GM21576 (cell line): ENCODE results near the gene KCTD10.

Source experiments
- ATAC-seq: cut with Tn5 transposase; IDR thresholded peaks from one replicate; pipeline ENCODE4 v1.9.1; 2021; ENCODE audit warnings: mild to moderate bottlenecking, moderate library complexity; ENCODE audit not compliant: unreplicated experiment

KCTD10 gene

DNA sequence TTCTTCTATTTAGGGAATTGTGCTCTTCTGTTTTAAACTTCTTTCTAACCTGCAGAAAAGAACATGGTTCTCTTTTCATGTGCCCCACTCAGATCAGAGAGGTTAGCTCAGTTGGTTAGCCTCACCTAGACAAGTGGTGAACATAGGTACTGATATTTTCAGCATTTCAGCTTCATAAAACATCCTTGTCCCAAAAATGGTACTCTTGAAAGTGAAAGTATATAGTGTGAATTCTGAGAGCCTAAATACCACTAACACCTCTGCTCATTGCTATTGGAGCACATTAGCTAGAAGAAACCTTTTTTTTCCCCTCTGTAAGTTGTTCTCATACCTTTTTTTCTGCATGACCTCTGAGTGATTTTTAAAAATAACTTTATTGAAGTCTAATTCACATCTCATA, 17.9 kb upstream of the KCTD10 start:
- ATAC-seq: no peak

DNA sequence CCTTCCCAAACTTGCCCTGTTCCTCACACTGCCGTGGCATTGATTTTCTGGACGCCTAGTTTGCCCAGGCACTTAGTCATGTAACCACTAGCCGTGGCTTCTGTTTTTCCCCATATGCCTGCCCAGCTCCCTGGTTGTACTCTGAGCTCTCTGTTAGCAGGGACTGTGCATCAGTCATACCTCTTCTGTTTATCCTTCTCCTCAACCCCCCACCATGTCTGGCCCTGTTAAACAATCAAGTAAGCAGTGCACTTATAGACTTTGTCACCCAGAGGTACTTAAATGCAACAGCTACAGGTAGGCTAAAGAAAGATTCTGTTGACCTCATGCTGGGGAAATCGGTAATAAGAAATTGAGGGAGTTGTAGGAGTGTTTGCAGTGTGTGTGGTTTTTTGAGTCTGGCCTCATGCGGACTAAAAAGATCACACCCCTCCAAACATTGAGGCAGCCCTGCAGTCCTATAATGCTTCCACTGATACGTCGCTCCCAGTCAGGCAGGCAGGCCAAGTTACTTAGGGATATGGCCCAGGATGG, 17.3 kb upstream of the KCTD10 start:
- ATAC-seq: no peak

DNA sequence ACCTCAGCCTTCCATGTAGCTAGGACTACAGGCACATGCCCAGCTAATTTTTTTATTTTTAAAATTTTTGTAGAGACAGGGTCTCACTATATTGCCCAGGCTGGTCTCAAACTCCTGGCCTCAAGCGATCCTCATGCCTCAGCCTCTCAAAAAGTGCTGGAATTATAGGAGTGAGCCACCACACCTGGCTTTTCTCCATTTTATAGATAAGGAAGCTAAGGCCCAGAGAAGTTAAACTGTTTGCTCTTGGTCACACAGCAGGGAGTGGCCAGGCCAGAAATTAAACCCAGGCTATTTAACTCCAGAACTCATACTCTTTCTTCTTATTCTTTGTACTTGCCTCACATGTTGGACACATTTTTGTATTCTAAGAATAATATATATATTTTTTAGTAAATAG, 16.8 kb upstream of the KCTD10 start:
- ATAC-seq: no peak

DNA sequence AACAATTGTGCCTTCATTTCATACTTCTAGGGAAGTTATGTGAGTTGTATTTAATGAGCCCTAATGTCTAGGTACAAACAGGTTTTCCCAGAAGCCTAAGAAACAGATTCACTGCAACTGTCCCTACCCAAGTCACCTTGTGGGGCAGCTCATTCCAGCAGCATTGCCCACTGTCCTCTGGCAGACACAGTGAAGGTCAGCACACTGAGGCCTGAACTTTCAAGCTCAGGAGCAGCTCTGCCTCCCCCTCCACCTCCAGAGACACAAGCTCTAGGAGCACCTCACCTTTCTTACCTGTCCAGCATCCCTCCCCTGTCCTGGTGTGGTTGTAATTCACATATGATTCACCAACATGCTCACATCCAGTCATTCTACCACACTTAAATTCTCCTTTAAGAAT, 16.0 kb upstream of the KCTD10 start:
- ATAC-seq: no peak

DNA sequence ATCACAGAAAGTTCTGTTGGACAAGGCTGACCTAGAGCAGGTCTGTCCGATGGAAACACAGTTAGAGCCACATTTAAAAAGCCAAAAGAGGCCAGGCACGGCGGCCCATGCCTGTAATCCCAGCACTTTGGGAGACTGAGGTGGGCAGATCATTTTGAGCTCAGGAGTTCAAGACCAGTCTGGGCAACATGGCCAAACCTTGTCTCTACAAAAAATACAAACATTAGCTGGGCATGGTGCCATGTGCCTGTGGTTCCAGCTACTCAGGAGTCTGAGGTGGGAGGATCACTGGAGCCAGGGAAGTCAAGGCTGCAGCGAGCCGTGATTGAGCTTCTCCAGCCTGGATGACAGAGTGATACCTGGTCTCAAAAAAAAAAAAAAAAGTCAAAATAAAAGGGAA, 15.3 kb upstream of the KCTD10 start:
- no peak for ATAC-seq

DNA sequence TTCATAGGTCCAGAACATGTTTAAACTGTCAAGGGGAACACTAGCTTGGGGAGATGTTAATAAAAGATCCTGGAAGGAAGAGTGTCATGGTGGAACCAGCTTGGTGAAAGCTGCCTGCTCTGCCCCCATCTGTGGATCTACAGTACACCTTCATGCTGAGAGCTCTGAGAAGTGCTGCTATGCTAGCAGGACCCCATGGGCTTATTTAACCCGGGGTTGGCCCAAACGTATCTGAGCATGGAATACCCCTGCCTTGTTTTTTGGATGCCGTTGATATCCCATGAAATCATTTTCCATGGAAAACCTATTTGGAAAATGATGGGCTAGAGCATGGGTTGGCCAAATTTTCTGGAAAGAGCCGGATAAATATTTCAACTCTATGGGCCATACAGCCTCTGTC, 14.6 kb upstream of the KCTD10 start:
- ATAC-seq: no peak

DNA sequence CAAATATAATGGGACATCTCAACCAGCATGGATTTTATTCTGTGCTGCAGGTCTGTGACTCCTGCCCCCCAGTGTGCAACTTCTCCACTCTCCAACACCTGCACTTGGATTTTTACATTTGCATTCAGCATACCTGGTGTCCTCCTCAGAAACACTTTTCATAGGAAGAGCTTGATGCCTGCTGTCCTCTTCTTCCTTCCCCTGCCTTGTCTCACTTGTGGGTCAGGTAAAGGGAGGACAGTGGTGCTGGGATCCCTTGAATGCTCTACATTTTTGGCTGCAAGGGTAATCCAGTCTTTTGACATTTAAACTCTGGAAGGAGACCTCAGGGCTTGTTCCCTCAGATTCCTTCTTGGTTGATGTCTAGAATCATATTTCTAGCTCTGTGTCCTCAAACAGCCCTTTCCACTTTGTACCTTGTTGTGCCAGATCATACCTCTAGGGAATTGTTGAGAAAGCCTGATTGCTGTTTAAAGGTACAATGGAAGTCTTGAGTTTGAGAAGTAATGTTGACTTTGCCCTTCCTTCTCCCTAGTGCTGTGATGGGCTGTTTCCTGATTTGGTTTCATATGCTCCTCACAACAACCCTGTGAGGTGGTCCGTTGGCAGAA, 13.0 kb upstream of the KCTD10 start:
- no peak for ATAC-seq

DNA sequence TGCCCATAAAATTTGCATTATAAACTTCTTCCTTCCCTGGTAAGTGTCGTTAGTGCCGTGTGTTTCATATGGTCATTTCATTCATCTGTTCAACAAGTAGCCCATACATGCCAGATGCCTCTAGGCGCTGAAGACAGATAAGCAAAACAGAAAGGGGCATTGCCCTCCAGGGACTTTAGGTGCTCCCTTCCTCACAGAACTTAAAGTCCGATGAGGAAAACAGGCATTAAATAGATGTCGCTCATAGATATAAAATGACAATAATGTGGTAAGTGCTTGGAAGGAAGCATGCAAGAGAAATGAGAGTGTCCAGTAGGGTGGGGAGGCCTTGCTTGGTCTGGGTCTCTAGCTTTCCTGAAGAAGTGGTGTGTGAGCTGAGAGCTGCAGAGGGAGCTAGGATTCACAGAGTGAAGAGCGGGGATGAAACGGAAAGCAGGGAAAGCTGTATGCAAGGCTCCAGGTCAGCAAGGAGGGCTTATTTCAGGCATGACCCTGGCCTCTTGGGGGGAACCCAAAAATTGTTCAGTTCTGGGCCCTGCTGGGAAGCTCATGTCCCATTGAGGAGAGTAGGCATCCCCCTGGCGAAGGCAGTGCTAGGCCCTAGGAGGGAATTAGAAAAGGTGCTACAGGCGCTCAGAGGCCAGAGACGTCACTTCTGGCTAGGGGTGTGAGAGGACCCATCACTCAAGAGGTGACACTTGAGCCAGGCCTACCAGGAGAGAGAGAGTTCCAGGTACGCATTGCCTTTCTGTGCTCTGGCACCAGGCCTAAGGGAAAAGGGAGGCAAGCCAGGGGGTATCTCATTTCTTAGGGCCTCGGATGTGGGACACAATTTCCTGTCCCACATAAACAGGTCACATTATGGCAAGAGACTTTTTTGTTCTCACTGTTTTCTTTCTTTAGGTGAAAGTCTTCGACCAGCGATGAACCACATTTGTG, 12.2 kb upstream of the KCTD10 start:
- ATAC-seq: no peak

DNA sequence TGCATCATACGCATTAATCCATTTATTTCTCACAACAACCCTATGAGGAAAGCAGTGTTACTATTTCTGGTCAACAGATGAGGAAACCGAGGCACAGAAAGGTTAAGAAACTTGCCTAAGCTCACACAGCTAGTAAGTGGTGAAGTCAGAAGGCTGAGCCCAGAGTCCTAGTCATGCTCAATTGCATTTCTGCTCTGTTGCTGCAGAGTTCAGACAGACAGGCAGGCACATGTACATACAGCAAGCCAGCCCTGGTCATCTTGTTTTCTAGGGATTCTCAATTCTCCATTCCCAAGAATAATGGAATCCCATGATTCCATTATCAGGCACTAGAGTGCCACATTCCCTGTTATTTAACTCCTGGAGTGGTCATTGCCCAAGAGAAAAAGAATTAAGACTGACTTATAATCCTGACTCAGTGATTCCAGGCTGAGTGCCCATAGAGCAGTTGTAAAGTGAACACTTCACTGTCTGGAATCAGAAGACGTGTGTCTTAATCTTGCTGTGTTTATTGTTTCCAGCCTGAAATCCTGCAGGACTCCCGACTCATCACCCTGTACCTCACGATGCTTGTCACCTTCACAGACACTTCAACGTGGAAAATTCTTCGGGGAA, 11.1 kb upstream of the KCTD10 start:
- no peak for ATAC-seq

DNA sequence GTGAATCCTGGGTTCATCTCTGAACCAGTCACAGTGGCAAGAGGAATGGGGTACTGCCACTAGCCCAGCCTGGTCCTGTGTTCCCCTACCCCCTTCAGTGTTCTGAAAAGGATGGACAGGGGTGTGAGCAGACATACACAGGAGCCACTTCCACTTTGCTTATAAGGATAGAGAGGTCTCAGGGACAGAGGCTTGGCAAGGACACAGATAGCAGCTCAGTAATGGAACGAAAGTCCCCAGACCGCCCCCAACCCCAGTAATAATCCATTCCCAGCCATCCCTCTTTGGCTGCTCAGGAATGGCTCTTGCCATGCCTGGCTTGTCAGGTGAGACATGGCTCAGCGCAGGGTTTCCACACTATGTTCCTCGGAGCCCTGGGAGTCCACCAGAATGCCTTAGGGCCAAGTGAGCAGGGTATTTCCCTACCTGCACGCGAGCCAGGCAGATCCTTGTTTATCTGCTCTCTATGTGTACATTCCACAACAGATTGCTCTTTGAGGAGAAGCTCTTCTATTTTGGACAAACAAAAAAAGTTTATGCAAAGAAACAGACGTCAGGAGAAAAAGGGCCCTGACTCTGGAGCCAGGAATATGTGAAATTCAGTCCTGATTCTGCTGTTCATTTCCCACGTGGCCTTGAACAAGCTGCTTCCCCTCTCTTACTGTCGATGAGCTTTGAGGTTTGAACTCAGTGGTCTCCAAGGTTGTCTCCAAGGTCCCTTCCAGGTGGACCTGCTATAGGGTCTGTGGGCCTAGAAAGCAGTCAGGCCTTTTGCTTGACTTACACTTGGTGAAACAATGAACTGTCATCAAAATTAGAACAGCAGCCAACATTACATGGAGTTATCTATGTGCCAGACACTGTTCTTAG, 10.3 kb upstream of the KCTD10 start:
- ATAC-seq: no peak

DNA sequence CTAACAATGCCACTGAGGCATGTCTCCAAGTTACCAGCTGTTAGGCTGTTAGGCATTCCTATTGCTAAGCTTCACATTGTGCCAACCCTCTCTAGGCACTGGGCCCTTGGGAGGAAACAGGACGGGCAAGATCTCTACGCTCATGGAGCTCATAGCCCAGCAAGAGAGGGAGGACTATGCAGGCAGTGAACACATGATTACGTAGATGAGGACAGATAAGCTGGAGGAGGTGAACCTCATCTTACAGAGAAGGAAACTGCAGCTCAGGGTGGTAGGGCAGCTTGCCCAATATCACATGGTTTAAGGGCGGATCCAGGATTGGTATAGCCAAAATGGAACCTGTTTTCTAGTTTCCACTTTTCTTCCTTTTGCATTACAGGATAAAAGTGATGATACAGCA, 8.1 kb upstream of the KCTD10 start:
- ATAC-seq: no peak

DNA sequence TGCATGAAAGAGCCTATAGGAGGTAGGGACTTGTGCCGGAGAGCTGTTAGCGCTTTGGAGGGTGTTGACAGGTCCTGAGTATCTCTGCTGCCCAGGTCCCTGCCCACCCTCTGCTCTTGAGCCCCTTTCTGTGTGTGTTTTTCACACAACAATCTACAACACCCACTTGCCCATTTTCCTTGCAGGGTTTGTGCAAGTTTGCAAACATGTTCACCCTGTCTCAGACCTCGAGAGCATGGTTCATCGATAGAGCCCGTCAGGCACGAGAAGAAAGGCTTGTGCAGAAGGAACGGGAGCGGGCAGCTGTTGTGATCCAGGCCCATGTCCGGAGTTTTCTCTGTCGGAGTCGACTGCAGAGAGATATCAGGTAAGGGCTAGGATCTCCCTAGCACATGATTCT, 6.2 kb upstream of the KCTD10 start:
- ATAC-seq: no peak

DNA sequence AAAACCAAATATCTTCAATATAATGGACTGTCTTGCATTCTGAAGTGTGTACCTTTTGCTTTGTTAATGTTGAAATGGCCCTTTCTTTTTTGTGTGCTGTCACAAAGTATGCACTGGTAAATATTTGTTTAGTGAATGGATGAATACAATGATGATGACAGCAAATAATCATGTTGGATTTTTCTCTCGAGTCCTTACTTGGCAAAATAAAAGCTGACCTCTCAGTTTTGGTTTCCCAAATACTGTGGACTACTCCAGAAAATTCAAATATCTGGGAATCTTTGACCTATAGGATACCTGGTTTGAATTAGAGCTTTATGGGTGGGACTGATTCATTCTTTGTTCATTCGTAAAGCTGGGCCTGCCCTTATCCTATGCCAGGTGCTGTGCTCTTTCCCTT, 5.8 kb upstream of the KCTD10 start:
- no peak for ATAC-seq

DNA sequence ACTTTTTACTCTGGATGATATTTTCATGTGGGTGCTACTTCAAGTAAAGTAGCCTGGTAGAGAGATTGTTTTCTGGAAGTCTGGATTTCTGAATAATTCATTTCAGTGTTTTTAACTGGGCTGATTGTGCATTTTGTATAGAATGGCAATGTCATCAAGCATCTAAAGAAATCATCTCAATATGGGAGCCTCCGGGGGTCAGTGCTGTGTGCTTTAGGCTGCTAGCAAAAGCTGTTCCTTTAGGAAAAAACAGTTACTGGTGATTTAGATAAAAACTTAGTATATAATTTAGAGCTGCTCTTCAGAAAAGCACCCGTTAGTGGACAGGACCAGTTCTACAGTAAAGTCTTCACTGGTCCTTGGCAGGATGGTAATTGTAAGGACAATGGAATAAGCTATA, 5.4 kb upstream of the KCTD10 start:
- ATAC-seq: no peak

DNA sequence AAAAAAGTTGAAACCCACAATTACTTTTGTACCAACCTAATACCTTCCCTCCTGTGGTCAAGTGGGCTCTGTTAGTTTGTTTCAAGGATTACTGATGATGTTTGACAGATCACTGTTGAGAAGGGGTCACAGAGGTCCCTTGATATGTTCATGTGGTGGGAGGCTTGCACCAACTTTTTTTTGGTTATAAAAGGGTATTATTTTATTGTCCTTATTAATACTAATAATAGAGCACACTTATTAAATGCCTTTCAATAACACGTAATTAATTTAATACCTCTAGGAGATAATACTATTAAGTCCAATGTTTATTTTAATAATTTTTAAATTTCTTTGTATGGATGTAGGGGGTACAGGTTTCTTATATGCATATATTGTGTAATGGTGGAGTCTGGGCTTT, 4.8 kb upstream of the KCTD10 start:
- no peak for ATAC-seq

DNA sequence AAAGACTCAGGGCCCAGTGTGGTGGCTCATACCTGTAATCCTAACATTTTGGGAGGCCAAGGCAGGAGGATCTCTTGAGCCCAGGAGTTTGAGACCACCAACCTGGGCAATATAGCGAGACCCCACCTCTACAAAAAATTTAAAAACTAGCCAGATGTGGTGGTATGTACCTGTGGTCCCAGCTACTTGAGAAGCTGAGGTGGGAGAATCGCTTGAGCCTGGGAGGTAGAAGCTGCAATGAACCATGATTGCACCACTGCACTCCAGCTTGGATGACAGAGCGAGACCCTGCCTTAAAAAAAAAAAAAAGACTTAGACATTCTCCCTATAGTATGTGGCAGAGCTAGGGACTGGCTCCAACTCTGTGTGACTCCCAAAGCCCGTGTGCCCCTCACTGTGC, 3.3 kb upstream of the KCTD10 start:
- ATAC-seq: no peak

DNA sequence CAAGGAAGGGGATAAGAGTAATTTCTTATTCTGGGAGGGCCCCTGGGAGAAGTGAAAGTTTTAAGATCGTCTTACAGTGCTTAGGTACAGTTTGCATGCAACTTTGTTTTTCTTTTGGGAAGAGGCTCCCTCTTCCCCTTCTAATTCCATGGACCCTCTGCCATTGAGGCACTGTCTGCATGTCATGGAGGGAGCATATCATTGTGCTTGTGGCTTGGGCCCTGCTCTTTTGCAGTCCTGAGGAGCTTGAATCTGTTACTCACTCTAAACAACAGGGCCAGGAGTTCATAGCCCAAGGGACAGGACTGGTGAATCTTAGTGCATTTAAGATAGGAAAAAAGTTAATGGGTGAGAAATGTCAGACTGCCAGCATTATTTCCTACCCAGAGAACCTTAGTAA, 2.7 kb upstream of the KCTD10 start:
- no peak for ATAC-seq

DNA sequence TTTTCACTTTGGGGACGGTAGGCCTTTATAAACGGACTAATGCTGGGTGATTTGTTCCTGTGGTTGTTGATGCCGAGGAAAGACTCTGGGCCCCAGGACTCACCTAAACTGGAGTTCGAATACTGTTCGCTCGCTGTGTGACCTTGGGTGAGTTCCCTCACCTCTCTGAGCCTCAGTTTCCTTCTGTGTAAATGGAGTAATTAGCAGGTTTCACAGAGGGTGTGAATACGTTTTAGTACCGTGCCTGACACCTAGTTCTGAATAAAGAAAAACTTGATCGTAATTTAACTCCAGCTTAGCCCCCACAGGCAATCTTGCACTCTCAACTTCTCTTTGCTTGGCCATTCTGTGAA, 839 bp upstream of the KCTD10 start:
- ATAC-seq: no peak

DNA sequence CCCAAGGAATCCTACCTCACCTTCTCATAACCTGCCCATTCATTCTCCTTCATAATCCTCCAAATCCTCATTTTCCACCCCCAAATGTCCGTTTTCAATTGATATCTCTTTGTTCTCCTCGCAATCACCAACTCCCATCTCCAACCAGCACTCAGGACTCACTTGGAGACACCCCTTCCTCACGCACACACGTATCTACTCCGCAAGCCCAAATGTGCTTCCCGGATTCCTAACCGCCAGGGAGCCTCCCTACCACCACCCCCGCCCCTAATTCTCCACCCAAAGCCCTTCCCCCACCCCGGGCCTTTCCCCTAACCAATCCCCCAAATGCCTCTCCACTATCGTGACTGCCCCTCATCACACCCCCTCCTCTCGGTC, 304 bp downstream of the KCTD10 start:
- no peak for ATAC-seq

DNA sequence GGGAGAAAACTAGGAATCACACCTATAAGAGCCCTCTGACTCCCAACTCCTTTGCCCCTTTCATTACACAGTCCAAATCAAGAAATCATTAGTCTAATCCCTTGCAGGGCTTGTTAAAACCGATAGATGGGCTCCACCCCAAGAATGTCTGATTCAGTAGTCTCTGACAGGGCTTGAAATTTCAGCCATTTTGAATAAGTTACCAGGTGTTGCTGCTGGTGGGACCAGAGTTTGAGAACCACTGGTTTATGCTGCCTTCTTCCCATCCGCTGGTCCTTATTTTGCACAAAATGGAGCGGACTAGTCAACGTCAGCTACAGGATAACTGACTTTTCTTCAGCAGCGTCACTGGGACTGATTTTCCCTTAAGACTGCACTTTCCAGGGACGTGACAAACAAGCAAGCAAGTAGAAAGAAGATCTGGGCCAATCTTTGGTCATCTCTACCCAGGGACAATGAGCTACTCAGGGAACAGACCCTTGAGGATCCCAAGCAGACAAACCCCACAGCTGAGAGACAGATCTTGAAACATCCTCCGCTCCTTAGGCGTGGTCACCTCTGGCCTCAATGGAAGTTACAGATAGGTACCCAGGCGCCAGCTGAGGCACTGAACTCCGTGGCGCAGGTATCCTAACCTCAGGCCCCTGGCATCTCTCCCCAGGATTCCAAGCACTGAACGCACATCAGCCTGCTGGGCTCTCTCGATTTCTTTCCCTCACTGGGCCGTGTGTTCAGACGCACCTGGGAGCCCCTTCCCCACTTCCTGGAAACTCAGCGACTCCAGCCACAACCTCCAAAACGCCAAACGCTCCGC, 900 bp downstream of the KCTD10 start:
- no peak for ATAC-seq
